ENCODE measurements around the gene CASTOR2. TPM values are rescaled to one million over a fixed set of nuclear protein-coding genes. Genes with fewer than 3 reads are reported as not detected.
"Not testable (repeated sequence)": the region's sequence is repeated elsewhere in the genome, so short reads cannot be mapped to it uniquely, and the experiment has no call there.

The CASTOR2 gene
- total RNA-seq, 3 donors from 2014 or later, result 4.3 to 8.8 (median 7.8) TPM

- H3K4me3 ChIP-seq; intact Hi-C loops (cut with DNase I; ENCODE audit: low total_unique reads); DNase-seq (ENCODE audit: low spot score in 2 of 2); H3K4me1 ChIP-seq; H3K9me3 ChIP-seq; H3K27me3 ChIP-seq; H3K36me3 ChIP-seq; H3K27ac ChIP-seq: not testable (repeated sequence)
These were observed 1.8 kb downstream of the CASTOR2 start for GRCh38 chr7:74966208-74966854.

- H3K27ac ChIP-seq; H3K36me3 ChIP-seq; H3K27me3 ChIP-seq; intact Hi-C loops (cut with DNase I; ENCODE audit: low total_unique reads); H3K4me3 ChIP-seq; DNase-seq (ENCODE audit: low spot score in 2 of 2); H3K9me3 ChIP-seq; H3K4me1 ChIP-seq: not testable (repeated sequence)
These were observed 2.4 kb downstream of the CASTOR2 start for GRCh38 chr7:74966909-74967308.

DNA sequence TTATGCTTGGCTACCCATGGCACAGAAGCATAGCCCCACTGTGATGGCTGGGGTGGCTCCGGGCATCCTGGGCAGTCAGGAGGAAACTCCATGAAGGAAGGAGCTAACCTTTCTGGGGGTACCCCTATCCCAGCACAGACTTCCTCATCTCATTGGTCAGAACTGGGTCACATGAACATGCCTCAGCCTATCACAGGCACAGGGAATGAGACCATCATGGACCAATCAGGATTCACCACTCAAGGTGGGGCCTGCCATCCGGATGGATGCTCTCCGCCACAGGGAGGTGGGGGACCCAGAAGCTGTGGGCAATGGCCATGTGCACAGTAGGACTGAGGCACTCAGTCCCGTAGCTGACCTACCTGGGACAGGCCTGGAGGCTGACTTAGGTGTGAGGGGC, 6.9 kb downstream of the CASTOR2 start:
- H3K4me1 ChIP-seq; DNase-seq (ENCODE audit: low spot score in 2 of 2); H3K36me3 ChIP-seq; H3K27ac ChIP-seq; H3K27me3 ChIP-seq; intact Hi-C loops (cut with DNase I; ENCODE audit: low total_unique reads); H3K4me3 ChIP-seq; H3K9me3 ChIP-seq: not testable (repeated sequence)

GRCh38 chr7:74972377-74972776, 7.9 kb downstream of the CASTOR2 start:
- H3K36me3 ChIP-seq; H3K9me3 ChIP-seq; H3K27ac ChIP-seq; H3K4me1 ChIP-seq; DNase-seq (ENCODE audit: low spot score in 2 of 2); intact Hi-C loops (cut with DNase I; ENCODE audit: low total_unique reads); H3K27me3 ChIP-seq; H3K4me3 ChIP-seq: not testable (repeated sequence)

DNA sequence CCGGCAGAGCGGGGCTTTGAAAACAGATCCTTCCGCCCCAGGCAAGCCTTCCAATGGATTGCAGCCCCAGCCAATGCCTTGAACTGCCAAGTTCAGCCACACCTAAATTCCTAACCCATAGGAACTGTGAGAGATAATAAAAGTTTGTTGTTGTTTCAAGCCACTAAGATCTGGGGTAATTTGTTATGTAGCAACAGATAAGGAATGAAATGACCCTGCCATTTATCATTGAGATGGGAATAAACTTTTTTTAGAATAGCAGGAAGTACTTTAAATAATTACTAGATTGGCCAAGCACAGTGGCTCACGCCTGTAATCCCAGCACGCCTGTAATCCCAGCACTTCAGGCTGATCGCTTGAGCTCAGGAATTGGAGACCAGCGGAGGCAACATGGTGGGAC, 11.5 kb downstream of the CASTOR2 start:
- H3K36me3 ChIP-seq; intact Hi-C loops (cut with DNase I; ENCODE audit: low total_unique reads); DNase-seq (ENCODE audit: low spot score in 2 of 2); H3K27me3 ChIP-seq; H3K27ac ChIP-seq; H3K4me1 ChIP-seq; H3K9me3 ChIP-seq; H3K4me3 ChIP-seq: not testable (repeated sequence)

DNA sequence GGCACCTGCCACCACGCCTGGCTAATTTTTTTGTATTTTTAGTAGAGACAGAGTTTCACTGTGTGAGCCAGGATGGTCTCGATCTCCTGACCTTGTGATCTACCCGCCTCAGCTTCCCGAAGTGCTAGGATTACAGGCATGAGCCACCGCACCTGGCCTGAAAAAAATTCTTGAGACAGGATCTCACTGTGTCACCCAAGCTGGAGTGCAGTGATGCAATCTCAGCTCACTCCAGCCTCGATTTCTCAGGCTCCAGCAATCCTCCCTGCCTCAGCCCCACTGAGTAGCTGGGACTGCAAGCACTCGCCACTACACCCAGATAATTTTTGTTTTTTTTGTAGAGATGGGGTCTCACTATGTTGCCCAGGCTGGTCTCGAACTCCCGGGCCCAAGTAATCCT, 13.0 kb downstream of the CASTOR2 start:
- H3K4me1 ChIP-seq; H3K4me3 ChIP-seq; DNase-seq (ENCODE audit: low spot score in 2 of 2); H3K36me3 ChIP-seq; H3K27me3 ChIP-seq; H3K27ac ChIP-seq; intact Hi-C loops (cut with DNase I; ENCODE audit: low total_unique reads); H3K9me3 ChIP-seq: not testable (repeated sequence)

DNA sequence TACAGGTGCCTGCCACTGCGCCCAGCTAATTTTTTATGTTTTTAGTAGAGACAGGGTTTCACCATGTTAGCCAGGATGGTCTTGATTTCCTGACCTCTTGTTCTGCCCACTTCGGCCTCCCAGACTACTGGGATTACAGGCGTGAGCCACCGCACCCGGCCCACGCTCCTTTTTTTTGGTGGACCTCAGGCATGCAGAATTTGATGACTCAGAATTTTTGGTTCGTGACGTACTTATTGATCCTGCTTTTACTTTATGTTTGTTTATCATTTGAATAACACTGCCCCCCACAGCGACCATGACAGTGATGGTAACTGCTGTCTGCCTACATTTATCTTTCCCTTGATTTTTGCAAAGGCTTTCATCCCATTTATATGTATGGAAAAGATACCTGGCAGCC, 23.9 kb downstream of the CASTOR2 start:
- DNase-seq (ENCODE audit: low spot score in 2 of 2); intact Hi-C loops (cut with DNase I; ENCODE audit: low total_unique reads): not testable (repeated sequence)

DNA sequence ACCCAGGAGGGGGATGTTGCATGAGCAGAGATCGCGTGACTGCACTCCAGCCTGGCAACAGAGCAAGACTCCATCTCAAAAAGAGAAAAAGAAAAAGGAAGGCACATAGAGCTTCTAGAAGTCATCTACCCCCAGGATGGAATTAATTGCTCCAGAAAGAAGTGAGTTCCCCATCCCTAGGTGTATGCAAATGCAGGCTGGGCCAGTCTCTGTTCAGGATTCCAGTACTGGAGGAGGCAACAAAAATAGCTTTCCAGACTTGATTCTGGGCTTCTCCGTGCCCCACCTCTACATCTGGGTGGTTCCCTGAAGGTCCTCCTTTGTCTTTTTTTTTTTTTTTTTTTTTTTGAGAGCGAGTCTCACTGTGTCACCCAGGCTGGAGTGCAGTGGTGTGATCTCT, 28.6 kb downstream of the CASTOR2 start:
- no peak overlapping the region for H3K4me3 ChIP-seq
- H3K4me1 ChIP-seq, result no peaks in the 10 kb centered on the region
- intact Hi-C loops (cut with DNase I; ENCODE audit: low total_unique reads), result no loop called here
- no peak overlapping the region for H3K27ac ChIP-seq
- no peaks in the 10 kb centered on the region for H3K27me3 ChIP-seq
- TF ChIP-seq, protein P1, sequence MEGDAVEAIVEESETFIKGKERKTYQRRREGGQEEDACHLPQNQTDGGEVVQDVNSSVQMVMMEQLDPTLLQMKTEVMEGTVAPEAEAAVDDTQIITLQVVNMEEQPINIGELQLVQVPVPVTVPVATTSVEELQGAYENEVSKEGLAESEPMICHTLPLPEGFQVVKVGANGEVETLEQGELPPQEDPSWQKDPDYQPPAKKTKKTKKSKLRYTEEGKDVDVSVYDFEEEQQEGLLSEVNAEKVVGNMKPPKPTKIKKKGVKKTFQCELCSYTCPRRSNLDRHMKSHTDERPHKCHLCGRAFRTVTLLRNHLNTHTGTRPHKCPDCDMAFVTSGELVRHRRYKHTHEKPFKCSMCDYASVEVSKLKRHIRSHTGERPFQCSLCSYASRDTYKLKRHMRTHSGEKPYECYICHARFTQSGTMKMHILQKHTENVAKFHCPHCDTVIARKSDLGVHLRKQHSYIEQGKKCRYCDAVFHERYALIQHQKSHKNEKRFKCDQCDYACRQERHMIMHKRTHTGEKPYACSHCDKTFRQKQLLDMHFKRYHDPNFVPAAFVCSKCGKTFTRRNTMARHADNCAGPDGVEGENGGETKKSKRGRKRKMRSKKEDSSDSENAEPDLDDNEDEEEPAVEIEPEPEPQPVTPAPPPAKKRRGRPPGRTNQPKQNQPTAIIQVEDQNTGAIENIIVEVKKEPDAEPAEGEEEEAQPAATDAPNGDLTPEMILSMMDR (IDR thresholded peaks at IDR 0.05), result no peak
- no peak for TF ChIP-seq POLR2AphosphoS5 (IDR thresholded peaks at IDR 0.05)
- no peak for TF ChIP-seq POLR2A (IDR thresholded peaks at IDR 0.05)
- DNase-seq (ENCODE audit: low spot score in 2 of 2), result no peak
- no peaks in the 10 kb centered on the region for H3K36me3 ChIP-seq
- no peaks in the 10 kb centered on the region for H3K9me3 ChIP-seq

More for the DNA sequence above, 23.9 kb downstream of the CASTOR2 start:
- H3K9me3 ChIP-seq, H3K4me1 ChIP-seq, H3K4me3 ChIP-seq, H3K36me3 ChIP-seq, H3K27me3 ChIP-seq, H3K27ac ChIP-seq: not testable (repeated sequence)

GRCh38 chr7:74994869-74995543, 30.5 kb downstream of the CASTOR2 start:
- H3K36me3 ChIP-seq; H3K27me3 ChIP-seq; H3K9me3 ChIP-seq; intact Hi-C loops (cut with DNase I; ENCODE audit: low total_unique reads); H3K27ac ChIP-seq; H3K4me1 ChIP-seq; H3K4me3 ChIP-seq; DNase-seq (ENCODE audit: low spot score in 2 of 2): not testable (repeated sequence)

GRCh38 chr7:74996361-74996760, 31.9 kb downstream of the CASTOR2 start:
- H3K27me3 ChIP-seq; H3K4me1 ChIP-seq; H3K27ac ChIP-seq; H3K9me3 ChIP-seq; intact Hi-C loops (cut with DNase I; ENCODE audit: low total_unique reads); DNase-seq (ENCODE audit: low spot score in 2 of 2); H3K4me3 ChIP-seq; H3K36me3 ChIP-seq: not testable (repeated sequence)

DNA sequence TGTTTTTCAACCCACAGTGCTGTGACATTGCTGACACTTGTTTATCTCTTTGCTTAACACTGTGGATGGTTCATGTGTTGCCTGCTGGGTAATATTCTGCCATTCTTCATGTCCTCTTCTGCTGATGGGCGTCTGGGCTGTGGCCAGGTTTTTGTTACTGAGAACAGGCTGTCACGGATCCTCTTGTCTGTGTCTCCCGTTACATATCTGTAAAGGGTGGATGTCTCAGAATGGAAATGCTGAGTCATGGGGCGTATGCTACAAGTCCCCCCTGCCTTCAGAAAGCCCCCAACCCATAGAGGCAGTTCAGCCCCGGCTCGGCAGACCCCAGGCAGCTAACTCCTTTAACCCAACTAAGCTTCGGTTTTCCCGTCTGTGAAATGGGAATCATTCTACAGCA, 33.3 kb downstream of the CASTOR2 start:
- H3K27me3 ChIP-seq; H3K9me3 ChIP-seq; H3K27ac ChIP-seq; H3K4me3 ChIP-seq; intact Hi-C loops (cut with DNase I; ENCODE audit: low total_unique reads); DNase-seq (ENCODE audit: low spot score in 2 of 2); H3K4me1 ChIP-seq; H3K36me3 ChIP-seq: not testable (repeated sequence)

- intact Hi-C loops (cut with DNase I; ENCODE audit: low total_unique reads); H3K27ac ChIP-seq; H3K27me3 ChIP-seq; DNase-seq (ENCODE audit: low spot score in 2 of 2); H3K9me3 ChIP-seq; H3K4me1 ChIP-seq; H3K36me3 ChIP-seq; H3K4me3 ChIP-seq: not testable (repeated sequence)
These were observed 36.9 kb downstream of the CASTOR2 start for GRCh38 chr7:75001356-75001755.

All from breast epithelium (tissue), 4 donors.